ENCODE data around the gene SNX30.

SNX30 gene

GRCh38 chr9:112894699-112895098 is 144.1 kb downstream of the SNX30 start:
- Histone ChIP-seq H2AFZ (ENCODE audit: low read length) (no peak overlapping the region), H3K9me3 (ENCODE audit: insufficient read depth, low read depth, low read length) (no peaks in the 10 kb centered on the region), H3K27me3 (ENCODE audit: insufficient read depth, low read length, poor library complexity, severe bottlenecking) (no peaks in the 10 kb centered on the region), H3K9ac (ENCODE audit: low read depth, low read length, poor library complexity, severe bottlenecking) (no peak overlapping the region), H4K20me1 (ENCODE audit: insufficient read depth, low read length, poor library complexity, severe bottlenecking) (no peaks in the 10 kb centered on the region), H3F3A (ENCODE audit: low read depth) (no peaks in the 10 kb centered on the region), H3K4me2 (ENCODE audit: low read depth, low read length, poor library complexity, severe bottlenecking) (no peak overlapping the region), H3K4me1 (ENCODE audit: insufficient read depth, low read length, poor library complexity, severe bottlenecking) (no peaks in the 10 kb centered on the region), H3K4me3 (ENCODE audit: low read length, poor library complexity, severe bottlenecking) (no peak overlapping the region), H3K79me2 (ENCODE audit: insufficient read depth, low read length) (no peaks in the 10 kb centered on the region), H3K9me2 (replicated peaks; ENCODE audit: low read depth, low read length) (no peaks in the 10 kb centered on the region), H3K36me3 (ENCODE audit: insufficient read depth, low read length) (no peaks in the 10 kb centered on the region)
- TF ChIP-seq, protein P1, sequence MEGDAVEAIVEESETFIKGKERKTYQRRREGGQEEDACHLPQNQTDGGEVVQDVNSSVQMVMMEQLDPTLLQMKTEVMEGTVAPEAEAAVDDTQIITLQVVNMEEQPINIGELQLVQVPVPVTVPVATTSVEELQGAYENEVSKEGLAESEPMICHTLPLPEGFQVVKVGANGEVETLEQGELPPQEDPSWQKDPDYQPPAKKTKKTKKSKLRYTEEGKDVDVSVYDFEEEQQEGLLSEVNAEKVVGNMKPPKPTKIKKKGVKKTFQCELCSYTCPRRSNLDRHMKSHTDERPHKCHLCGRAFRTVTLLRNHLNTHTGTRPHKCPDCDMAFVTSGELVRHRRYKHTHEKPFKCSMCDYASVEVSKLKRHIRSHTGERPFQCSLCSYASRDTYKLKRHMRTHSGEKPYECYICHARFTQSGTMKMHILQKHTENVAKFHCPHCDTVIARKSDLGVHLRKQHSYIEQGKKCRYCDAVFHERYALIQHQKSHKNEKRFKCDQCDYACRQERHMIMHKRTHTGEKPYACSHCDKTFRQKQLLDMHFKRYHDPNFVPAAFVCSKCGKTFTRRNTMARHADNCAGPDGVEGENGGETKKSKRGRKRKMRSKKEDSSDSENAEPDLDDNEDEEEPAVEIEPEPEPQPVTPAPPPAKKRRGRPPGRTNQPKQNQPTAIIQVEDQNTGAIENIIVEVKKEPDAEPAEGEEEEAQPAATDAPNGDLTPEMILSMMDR (conservative IDR thresholded peaks at IDR 0.05; ENCODE audit: low read length): no peak
- TF ChIP-seq EZH2phosphoT487 (IDR thresholded peaks at IDR 0.05; ENCODE audit: borderline replicate concordance): no peak

DNA sequence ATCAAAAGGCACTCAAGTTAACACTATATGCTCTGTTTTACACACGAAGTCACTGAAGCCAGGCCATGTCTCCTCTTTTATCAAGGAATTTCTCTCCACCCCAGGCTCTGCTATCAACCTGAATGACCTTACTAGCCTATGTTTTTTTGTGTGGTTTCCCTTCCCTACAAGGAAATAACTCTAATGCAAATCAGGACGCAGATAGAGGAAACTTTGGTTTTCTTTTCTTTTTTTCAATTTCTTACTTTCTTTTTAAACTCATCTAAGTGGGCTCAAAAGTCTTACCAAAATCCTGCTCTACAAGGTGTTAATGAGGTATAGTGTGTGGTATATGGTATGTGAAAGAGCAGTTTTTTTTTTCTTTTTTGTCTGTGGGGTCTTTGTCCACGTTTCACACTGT is 145.6 kb downstream of the SNX30 start:
- H3F3A ChIP-seq (ENCODE audit: low read depth): no peaks in the 10 kb centered on the region
- no peak overlapping the region for H2AFZ ChIP-seq (ENCODE audit: low read length)
- H3K4me2 ChIP-seq (ENCODE audit: low read depth, low read length, poor library complexity, severe bottlenecking): no peak overlapping the region
- no peaks in the 10 kb centered on the region for H3K4me1 ChIP-seq (ENCODE audit: insufficient read depth, low read length, poor library complexity, severe bottlenecking)
- TF ChIP-seq, protein P1 (conservative IDR thresholded peaks at IDR 0.05; ENCODE audit: low read length): no peak
- no peak for TF ChIP-seq EZH2phosphoT487 (IDR thresholded peaks at IDR 0.05; ENCODE audit: borderline replicate concordance)
- no peaks in the 10 kb centered on the region for H3K9me2 ChIP-seq (replicated peaks; ENCODE audit: low read depth, low read length)
- H3K79me2 ChIP-seq (ENCODE audit: insufficient read depth, low read length): no peaks in the 10 kb centered on the region
- H3K4me3 ChIP-seq (ENCODE audit: low read length, poor library complexity, severe bottlenecking): no peak overlapping the region
- H3K27me3 ChIP-seq (ENCODE audit: insufficient read depth, low read length, poor library complexity, severe bottlenecking): no peaks in the 10 kb centered on the region
- no peaks in the 10 kb centered on the region for H3K9me3 ChIP-seq (ENCODE audit: insufficient read depth, low read depth, low read length)
- no peaks in the 10 kb centered on the region for H4K20me1 ChIP-seq (ENCODE audit: insufficient read depth, low read length, poor library complexity, severe bottlenecking)
- H3K9ac ChIP-seq (ENCODE audit: low read depth, low read length, poor library complexity, severe bottlenecking): no peak overlapping the region
- no peaks in the 10 kb centered on the region for H3K36me3 ChIP-seq (ENCODE audit: insufficient read depth, low read length)

DNA sequence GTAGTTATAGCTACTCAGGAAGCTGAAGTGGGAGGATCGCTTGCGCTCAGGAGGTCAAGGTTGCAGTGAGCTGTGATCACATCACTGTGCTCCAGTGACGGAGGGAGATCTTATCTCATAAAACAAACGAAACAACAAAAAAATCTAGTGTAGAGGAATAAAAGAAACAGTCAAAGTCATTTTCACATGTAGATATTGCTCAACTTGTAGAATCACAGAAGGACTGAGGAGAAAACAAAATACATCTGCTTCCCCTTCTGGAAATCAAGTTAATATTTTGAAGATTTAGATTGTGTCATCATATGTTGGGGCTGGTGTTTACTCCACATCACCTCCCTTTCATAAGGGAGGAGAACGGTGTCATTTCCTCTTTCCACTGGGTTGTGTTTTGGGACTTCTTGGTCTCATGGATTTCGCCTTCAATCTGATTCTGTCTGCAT is 148.3 kb downstream of the SNX30 start:
- no peaks in the 10 kb centered on the region for H3K9me2 ChIP-seq (replicated peaks; ENCODE audit: low read depth, low read length)
- no peaks in the 10 kb centered on the region for H3F3A ChIP-seq (ENCODE audit: low read depth)
- H3K36me3 ChIP-seq (ENCODE audit: insufficient read depth, low read length): no peaks in the 10 kb centered on the region
- H4K20me1 ChIP-seq (ENCODE audit: insufficient read depth, low read length, poor library complexity, severe bottlenecking): no peaks in the 10 kb centered on the region
- H2AFZ ChIP-seq (ENCODE audit: low read length): no peak overlapping the region
- no peaks in the 10 kb centered on the region for H3K4me1 ChIP-seq (ENCODE audit: insufficient read depth, low read length, poor library complexity, severe bottlenecking)
- H3K4me3 ChIP-seq (ENCODE audit: low read length, poor library complexity, severe bottlenecking): no peak overlapping the region
- H3K79me2 ChIP-seq (ENCODE audit: insufficient read depth, low read length): no peaks in the 10 kb centered on the region
- no peak overlapping the region for H3K9ac ChIP-seq (ENCODE audit: low read depth, low read length, poor library complexity, severe bottlenecking)
- TF ChIP-seq, protein P1 (conservative IDR thresholded peaks at IDR 0.05; ENCODE audit: low read length): no peak
- TF ChIP-seq EZH2phosphoT487 (IDR thresholded peaks at IDR 0.05; ENCODE audit: borderline replicate concordance): no peak
- H3K27me3 ChIP-seq (ENCODE audit: insufficient read depth, low read length, poor library complexity, severe bottlenecking): no peaks in the 10 kb centered on the region
- no peaks in the 10 kb centered on the region for H3K9me3 ChIP-seq (ENCODE audit: insufficient read depth, low read depth, low read length)
- H3K4me2 ChIP-seq (ENCODE audit: low read depth, low read length, poor library complexity, severe bottlenecking): no peak overlapping the region
